ENCODE measurements around the gene CAMSAP1.

DNA sequence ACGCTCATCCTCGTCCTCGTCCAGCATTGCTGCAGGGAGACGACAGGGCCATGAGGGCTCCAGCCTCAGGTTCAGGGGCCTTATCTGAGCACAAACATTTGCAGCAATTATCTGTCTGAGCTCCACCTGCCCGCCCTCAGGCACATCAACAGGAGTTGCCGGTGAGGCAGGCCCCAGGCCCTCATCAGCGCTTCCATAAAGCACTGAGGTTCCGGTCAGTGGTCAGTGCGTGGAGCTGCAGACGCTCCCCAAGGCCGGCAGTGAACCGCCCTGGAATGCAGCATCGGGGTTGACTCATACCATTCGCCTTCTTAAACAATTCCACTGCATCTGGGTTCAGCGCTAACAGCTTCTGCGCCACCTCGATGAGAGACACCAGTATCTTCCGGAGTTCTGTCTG lies 38.6 kb upstream of the CAMSAP1 start:
- TF ChIP-seq, protein P1, sequence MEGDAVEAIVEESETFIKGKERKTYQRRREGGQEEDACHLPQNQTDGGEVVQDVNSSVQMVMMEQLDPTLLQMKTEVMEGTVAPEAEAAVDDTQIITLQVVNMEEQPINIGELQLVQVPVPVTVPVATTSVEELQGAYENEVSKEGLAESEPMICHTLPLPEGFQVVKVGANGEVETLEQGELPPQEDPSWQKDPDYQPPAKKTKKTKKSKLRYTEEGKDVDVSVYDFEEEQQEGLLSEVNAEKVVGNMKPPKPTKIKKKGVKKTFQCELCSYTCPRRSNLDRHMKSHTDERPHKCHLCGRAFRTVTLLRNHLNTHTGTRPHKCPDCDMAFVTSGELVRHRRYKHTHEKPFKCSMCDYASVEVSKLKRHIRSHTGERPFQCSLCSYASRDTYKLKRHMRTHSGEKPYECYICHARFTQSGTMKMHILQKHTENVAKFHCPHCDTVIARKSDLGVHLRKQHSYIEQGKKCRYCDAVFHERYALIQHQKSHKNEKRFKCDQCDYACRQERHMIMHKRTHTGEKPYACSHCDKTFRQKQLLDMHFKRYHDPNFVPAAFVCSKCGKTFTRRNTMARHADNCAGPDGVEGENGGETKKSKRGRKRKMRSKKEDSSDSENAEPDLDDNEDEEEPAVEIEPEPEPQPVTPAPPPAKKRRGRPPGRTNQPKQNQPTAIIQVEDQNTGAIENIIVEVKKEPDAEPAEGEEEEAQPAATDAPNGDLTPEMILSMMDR (IDR thresholded peaks at IDR 0.05): no peak
- no peak for TF ChIP-seq POLR2A (IDR thresholded peaks at IDR 0.05)
